Panc1 (cell line): ENCODE data around the gene TMEM212. TPM values are rescaled to one million over a fixed set of nuclear protein-coding genes. Genes with fewer than 3 reads are reported as not detected.

ENCODE experiments used
- ATAC-seq: fragments of 200-7000 bp; cut with Tn5 transposase; 2 replicates; pipeline ENCODE4 v1.9.1; 2020; ENCODE audit warnings: mild to moderate bottlenecking, moderate library complexity
- BruUV-seq: library from RNA; stranded (reverse); fragments of 400-500 nt; replicated peaks from 2 replicates; lab custom pipeline; 2021; lab: Mats Ljungman, UMichigan
- CTCF ChIA-PET: fragments of 300-600 bp; sonication (Branson Sonifier 250); formaldehyde crosslinking; loops from one replicate; lab custom pipeline; 2022; ENCODE audit warnings: antibody characterized with exemption; lab: Charles Lee
- POLR2A ChIA-PET: fragments of 300-600 bp; sonication (Branson Sonifier 250); formaldehyde crosslinking; loops from one replicate; lab custom pipeline; 2022; ENCODE audit warnings: antibody characterized with exemption; lab: Charles Lee
- DNase-seq: peaks from one replicate; pipeline ENCODE4 v3.0.0-alpha.2; 2010; ENCODE audit warnings: low read depth, low spot score
- H3K27ac ChIP-seq: 2 replicates; pipeline ENCODE4 v1.5.1; 2011; ENCODE audit warnings: mild to moderate bottlenecking, low read length, inconsistent platforms
- H3K27me3 ChIP-seq: fragments of 200-500 bp; sonication (Bioruptor generic); 2 replicates; pipeline ENCODE4 v1.6.0; 2014; ENCODE audit warnings: low read length, inconsistent platforms; ENCODE audit not compliant: control insufficient read depth, insufficient read depth
- H3K36me3 ChIP-seq: fragments of 200-500 bp; sonication (Bioruptor generic); 2 replicates; pipeline ENCODE4 v1.5.1; 2014; ENCODE audit warnings: inconsistent platforms, mild to moderate bottlenecking, low read length, moderate library complexity; ENCODE audit not compliant: control insufficient read depth, insufficient read depth
- H3K4me1 ChIP-seq: 2 replicates; pipeline ENCODE4 v1.5.1; 2011; ENCODE audit warnings: inconsistent platforms, mild to moderate bottlenecking, low read length, moderate library complexity; ENCODE audit not compliant: control insufficient read depth, insufficient read depth
- H3K4me3 ChIP-seq, 2 experiments: 2 replicates each; pipeline ENCODE4 v1.5.1; 2011 to 2012; ENCODE audit warnings: low read depth in 2 of 2, low read length in 2 of 2, mild to moderate bottlenecking in 2 of 2, inconsistent platforms in 1 of 2, moderate library complexity in 1 of 2
- H3K9me3 ChIP-seq: fragments of 200-500 bp; sonication (Bioruptor generic); 2 replicates; pipeline ENCODE4 v1.5.1; 2014; ENCODE audit warnings: low read depth, mild to moderate bottlenecking, inconsistent platforms, low read length, moderate library complexity; ENCODE audit not compliant: control insufficient read depth, insufficient read depth
- CTCF ChIP-seq: fragments of 450-650 bp; IDR thresholded peaks from 2 replicates; pipeline ENCODE4 v1.5.1; 2017; ENCODE audit warnings: mild to moderate bottlenecking
- POLR2AphosphoS5 ChIP-seq: IDR thresholded peaks from 2 replicates; pipeline ENCODE4 v1.6.1; 2012; ENCODE audit warnings: mild to moderate bottlenecking, low read depth, low read length, moderate library complexity
- SIN3A ChIP-seq: IDR thresholded peaks from 2 replicates; pipeline ENCODE4 v1.6.1; 2012; ENCODE audit warnings: low read depth, mild to moderate bottlenecking, low read length, moderate library complexity, borderline replicate concordance; ENCODE audit not compliant: insufficient read depth
- TCF7L2 ChIP-seq: IDR thresholded peaks from 2 replicates; pipeline ENCODE4 v1.6.1; 2011; ENCODE audit warnings: mild to moderate bottlenecking, low read depth, low read length, inconsistent platforms
- in situ Hi-C: cut with HindIII; loops from 2 replicates; pipeline ENCODE4 v1.10.0; 2016; ENCODE audit warnings: low sequenced_read_pairs, low pct_unique_long_range_greater_than_20kb
- intact Hi-C: fragments of 100-400 bp; cut with micrococcal nuclease; formaldehyde crosslinking; loops from one replicate; pipeline ENCODE4 v1.10.0; 2022; ENCODE audit not compliant: unreplicated experiment
- total RNA-seq: library from RNA; stranded (reverse); gene quantifications from one replicate; pipeline ENCODE4 v1.2.1, GENCODE V29; 2021; ENCODE audit not compliant: unreplicated experiment
- TF ChIP-seq, protein P1 (sequence below), 2 experiments: IDR thresholded peaks; 2 replicates each; pipeline ENCODE4 v1.6.1; 2011 to 2012; ENCODE audit warnings: low read depth in 2 of 2, control low read depth in 1 of 2, low read length in 1 of 2, mild to moderate bottlenecking in 1 of 2, moderate library complexity in 1 of 2; ENCODE audit not compliant: insufficient read depth in 1 of 2

Gene TMEM212
- total RNA-seq, 1 experiment from 2014 or later: not detected

GRCh38 chr3:171883893-171884279 is 40.7 kb downstream of the TMEM212 start:
- no peak overlapping the region for H3K4me3 ChIP-seq
- H3K36me3 ChIP-seq: no peaks in the 10 kb centered on the region
- in situ Hi-C loops: no loop called here
- ChIA-PET CTCF (no interaction called here), POLR2A (interaction anchor here (0.6 kb wide), 1 partner anchor 12 kb away, joined by 3 read pairs; no protein-coding TSS in a partner anchor)
- no TSS peak for BruUV-seq
- no peak for DNase-seq
- H3K9me3 ChIP-seq: no peaks in the 10 kb centered on the region
- TF ChIP-seq CTCF (no peak), POLR2AphosphoS5 (no peak), TCF7L2 (no peak), SIN3A (no peak)
- TF ChIP-seq, protein P1, sequence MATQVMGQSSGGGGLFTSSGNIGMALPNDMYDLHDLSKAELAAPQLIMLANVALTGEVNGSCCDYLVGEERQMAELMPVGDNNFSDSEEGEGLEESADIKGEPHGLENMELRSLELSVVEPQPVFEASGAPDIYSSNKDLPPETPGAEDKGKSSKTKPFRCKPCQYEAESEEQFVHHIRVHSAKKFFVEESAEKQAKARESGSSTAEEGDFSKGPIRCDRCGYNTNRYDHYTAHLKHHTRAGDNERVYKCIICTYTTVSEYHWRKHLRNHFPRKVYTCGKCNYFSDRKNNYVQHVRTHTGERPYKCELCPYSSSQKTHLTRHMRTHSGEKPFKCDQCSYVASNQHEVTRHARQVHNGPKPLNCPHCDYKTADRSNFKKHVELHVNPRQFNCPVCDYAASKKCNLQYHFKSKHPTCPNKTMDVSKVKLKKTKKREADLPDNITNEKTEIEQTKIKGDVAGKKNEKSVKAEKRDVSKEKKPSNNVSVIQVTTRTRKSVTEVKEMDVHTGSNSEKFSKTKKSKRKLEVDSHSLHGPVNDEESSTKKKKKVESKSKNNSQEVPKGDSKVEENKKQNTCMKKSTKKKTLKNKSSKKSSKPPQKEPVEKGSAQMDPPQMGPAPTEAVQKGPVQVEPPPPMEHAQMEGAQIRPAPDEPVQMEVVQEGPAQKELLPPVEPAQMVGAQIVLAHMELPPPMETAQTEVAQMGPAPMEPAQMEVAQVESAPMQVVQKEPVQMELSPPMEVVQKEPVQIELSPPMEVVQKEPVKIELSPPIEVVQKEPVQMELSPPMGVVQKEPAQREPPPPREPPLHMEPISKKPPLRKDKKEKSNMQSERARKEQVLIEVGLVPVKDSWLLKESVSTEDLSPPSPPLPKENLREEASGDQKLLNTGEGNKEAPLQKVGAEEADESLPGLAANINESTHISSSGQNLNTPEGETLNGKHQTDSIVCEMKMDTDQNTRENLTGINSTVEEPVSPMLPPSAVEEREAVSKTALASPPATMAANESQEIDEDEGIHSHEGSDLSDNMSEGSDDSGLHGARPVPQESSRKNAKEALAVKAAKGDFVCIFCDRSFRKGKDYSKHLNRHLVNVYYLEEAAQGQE (IDR thresholded peaks at IDR 0.05; ENCODE audit: insufficient read depth in 1 of 2, low read depth in 2 of 2, low read length in 1 of 2): no peak
- H3K27me3 ChIP-seq: peaks cover 10% of the 10 kb centered on the region
- no peak overlapping the region for H3K27ac ChIP-seq
- no peak for ATAC-seq
- intact Hi-C loops: no loop called here
- peaks cover 3% of the 10 kb centered on the region; the same call in 1 of the 2 replicates for H3K4me1 ChIP-seq

GRCh38 chr3:171888466-171888865 is 45.3 kb downstream of the TMEM212 start:
- BruUV-seq: no TSS peak
- no peak overlapping the region for H3K4me3 ChIP-seq
- H3K27me3 ChIP-seq: peaks cover 7% of the 10 kb centered on the region
- no peaks in the 10 kb centered on the region for H3K36me3 ChIP-seq
- H3K4me1 ChIP-seq: no peaks in the 10 kb centered on the region
- no peak for DNase-seq
- ATAC-seq: no peak
- CTCF ChIA-PET: no interaction called here
- POLR2A ChIA-PET: no interaction called here
- no peaks in the 10 kb centered on the region for H3K9me3 ChIP-seq
- in situ Hi-C loops (no loop called here), intact Hi-C loops (no loop called here)
- TF ChIP-seq TCF7L2: no peak
- TF ChIP-seq, protein P1 (IDR thresholded peaks at IDR 0.05; ENCODE audit: insufficient read depth in 1 of 2, low read depth in 2 of 2, low read length in 1 of 2): no peak
- no peak overlapping the region for H3K27ac ChIP-seq
